GM12872 (cell line): ENCODE measurements around the gene AHSG.

Experiments used
- CTCF ChIP-seq: IDR thresholded peaks from 3 replicates; pipeline ENCODE4 v1.5.1; 2011; ENCODE audit warnings: low read depth, mild to moderate bottlenecking, low read length, moderate library complexity; ENCODE audit not compliant: insufficient read depth

The AHSG gene

GRCh38 chr3:186605078-186605477 is 7.8 kb upstream of the AHSG start:
- no peak for TF ChIP-seq CTCF

- no peak for TF ChIP-seq CTCF
Observed at GRCh38 chr3:186605561-186606545, 7.0 kb upstream of the AHSG start.

- TF ChIP-seq CTCF: no peak
Observed at GRCh38 chr3:186608624-186609215, 4.1 kb upstream of the AHSG start.

- peak; percentile 35; the same call in 1 of the 3 replicates for TF ChIP-seq CTCF
Observed at GRCh38 chr3:186609247-186609868, 3.5 kb upstream of the AHSG start.

- TF ChIP-seq CTCF: no peak
Observed at GRCh38 chr3:186612065-186612464, 795 bp upstream of the AHSG start.

- no peak for TF ChIP-seq CTCF
Observed at GRCh38 chr3:186613637-186614265, 891 bp downstream of the AHSG start.

GRCh38 chr3:186614266-186614596 is 1.4 kb downstream of the AHSG start:
- TF ChIP-seq CTCF: no peak
